GM23338 (cell line): ENCODE measurements around the gene IFNL2. TPM values are rescaled to one million over a fixed set of nuclear protein-coding genes. Genes with fewer than 3 reads are reported as not detected.

Experiments
- ATAC-seq: fragments of 200-7000 bp; cut with Tn5 transposase; 3 replicates; pipeline ENCODE4 v1.9.1; 2020
- DNase-seq: peaks from one replicate; pipeline ENCODE4 v3.0.0-alpha.2; 2015; ENCODE audit warnings: low spot score
- H2AFZ ChIP-seq: fragments of 200-600 bp; sonication (generic); 2 replicates; pipeline ENCODE4 v1.8.0; 2016; ENCODE audit warnings: antibody characterized with exemption, mild to moderate bottlenecking, moderate library complexity
- H3F3A ChIP-seq: fragments of 200-600 bp; sonication (generic); replicated peaks from 2 replicates; pipeline ENCODE4 v1.8.0; 2017; ENCODE audit warnings: antibody characterized with exemption, mixed run types, low read depth
- H3K27ac ChIP-seq: fragments of 200-600 bp; sonication (generic); 2 replicates; pipeline ENCODE4 v1.6.1; 2016; ENCODE audit warnings: low read depth
- H3K27me3 ChIP-seq: fragments of 200-600 bp; sonication (generic); 2 replicates; pipeline ENCODE4 v1.8.0; 2016; ENCODE audit warnings: mild to moderate bottlenecking, mixed run types, moderate library complexity; ENCODE audit not compliant: insufficient read depth
- H3K36me3 ChIP-seq: fragments of 200-600 bp; sonication (generic); 2 replicates; pipeline ENCODE4 v1.8.0; 2016; ENCODE audit warnings: mild to moderate bottlenecking; ENCODE audit not compliant: insufficient read depth
- H3K4me1 ChIP-seq: fragments of 200-600 bp; sonication (generic); 2 replicates; pipeline ENCODE4 v1.8.0; 2016; ENCODE audit warnings: mild to moderate bottlenecking, moderate library complexity; ENCODE audit not compliant: insufficient read depth
- H3K4me2 ChIP-seq: fragments of 200-600 bp; sonication (generic); 2 replicates; pipeline ENCODE4 v1.7.1; 2017; ENCODE audit warnings: mixed run types
- H3K4me3 ChIP-seq: fragments of 200-600 bp; sonication (generic); 2 replicates; pipeline ENCODE4 v1.6.1; 2016; ENCODE audit warnings: mixed run types
- H3K79me2 ChIP-seq: fragments of 200-600 bp; sonication (generic); replicated peaks from 2 replicates; pipeline ENCODE4 v1.8.0; 2017; ENCODE audit warnings: mild to moderate bottlenecking; ENCODE audit not compliant: insufficient read depth
- H3K9me2 ChIP-seq: fragments of 200-600 bp; sonication (generic); 2 replicates; pipeline ENCODE4 v1.8.0; 2017; ENCODE audit not compliant: insufficient read depth
- H4K20me1 ChIP-seq: fragments of 200-600 bp; sonication (generic); replicated peaks from 2 replicates; pipeline ENCODE4 v1.8.0; 2017; ENCODE audit warnings: mild to moderate bottlenecking; ENCODE audit not compliant: insufficient read depth
- H3K27ac Mint-ChIP-seq: 2 replicates; pipeline ENCODE4 v1.8.0; 2020; ENCODE audit warnings: inconsistent platforms, mild to moderate bottlenecking, moderate library complexity, mixed read lengths
- H3K27me3 Mint-ChIP-seq: 3 replicates; pipeline ENCODE4 v1.8.0; 2022; ENCODE audit warnings: low read depth, mild to moderate bottlenecking, moderate library complexity, mixed read lengths, inconsistent platforms; ENCODE audit not compliant: insufficient read depth, poor library complexity
- H3K36me3 Mint-ChIP-seq: 3 replicates; pipeline ENCODE4 v1.8.0; 2021; ENCODE audit warnings: low read depth, mild to moderate bottlenecking, inconsistent platforms, moderate library complexity, mixed read lengths
- H3K4me1 Mint-ChIP-seq: 3 replicates; pipeline ENCODE4 v1.8.0; 2020; ENCODE audit warnings: mild to moderate bottlenecking, inconsistent platforms, mixed read lengths
- H3K4me3 Mint-ChIP-seq: 3 replicates; pipeline ENCODE4 v1.8.0; 2021; ENCODE audit warnings: moderate library complexity, mild to moderate bottlenecking, inconsistent platforms, mixed read lengths
- H3K9me3 Mint-ChIP-seq: 3 replicates; pipeline ENCODE4 v1.8.0; 2020; ENCODE audit warnings: moderate library complexity, mild to moderate bottlenecking, inconsistent platforms, mixed read lengths
- CREB1 ChIP-seq: fragments of 250-450 bp; sonication (Bioruptor Pico); IDR thresholded peaks from 2 replicates; pipeline ENCODE4 v1.5.0; 2020; ENCODE audit warnings: low read depth, mild to moderate bottlenecking, moderate library complexity
- EZH2 ChIP-seq: fragments of 200-600 bp; sonication (generic); IDR thresholded peaks from one replicate; pipeline ENCODE4 v1.8.0; 2017; ENCODE audit warnings: antibody characterized with exemption, mild to moderate bottlenecking, low read depth; ENCODE audit not compliant: unreplicated experiment
- NANOG ChIP-seq: IDR thresholded peaks from 2 replicates; pipeline ENCODE4 v1.6.1; 2016; ENCODE audit warnings: antibody characterized with exemption, borderline replicate concordance
- POLR2AphosphoS5 ChIP-seq: IDR thresholded peaks from 2 replicates; pipeline ENCODE4 v1.6.1; 2016; ENCODE audit warnings: antibody characterized with exemption, low read depth
- STAT1 ChIP-seq: IDR thresholded peaks from one replicate; pipeline ENCODE4 v1.6.1; 2016; ENCODE audit warnings: antibody characterized with exemption; ENCODE audit not compliant: unreplicated experiment
- ZNF331 ChIP-seq: fragments of 250-450 bp; sonication (Bioruptor Pico); IDR thresholded peaks from 2 replicates; pipeline ENCODE4 v1.5.0; 2020; ENCODE audit warnings: low read depth, mild to moderate bottlenecking, moderate library complexity
- polyA plus RNA-seq: library from polyadenylated mRNA; unstranded; fragments of >200 nt; fragmentation: Nextera tagmentation; extraction: Ambion mirVana; gene quantifications from 2 replicates; pipeline ENCODE4 v1.2.1, GENCODE V29; 2016
- total RNA-seq: library from RNA; depleted of rRNA; stranded (reverse); fragments of >200 nt; shearing (Covaris generic); gene quantifications from 2 replicates; pipeline ENCODE4 v1.2.3, GENCODE V29; 2014
- TF ChIP-seq, protein P1 (sequence below): IDR thresholded peaks from 2 replicates; pipeline ENCODE4 v1.6.1; 2016; ENCODE audit warnings: antibody characterized with exemption
- TF ChIP-seq, protein P2 (sequence below): fragments of 250-450 bp; sonication (Bioruptor Pico); IDR thresholded peaks from 2 replicates; pipeline ENCODE4 v1.5.0; 2020; ENCODE audit warnings: mild to moderate bottlenecking, moderate library complexity

The IFNL2 gene
- total and polyA plus RNA-seq, 2 experiments from 2014 or later, result not detected

DNA sequence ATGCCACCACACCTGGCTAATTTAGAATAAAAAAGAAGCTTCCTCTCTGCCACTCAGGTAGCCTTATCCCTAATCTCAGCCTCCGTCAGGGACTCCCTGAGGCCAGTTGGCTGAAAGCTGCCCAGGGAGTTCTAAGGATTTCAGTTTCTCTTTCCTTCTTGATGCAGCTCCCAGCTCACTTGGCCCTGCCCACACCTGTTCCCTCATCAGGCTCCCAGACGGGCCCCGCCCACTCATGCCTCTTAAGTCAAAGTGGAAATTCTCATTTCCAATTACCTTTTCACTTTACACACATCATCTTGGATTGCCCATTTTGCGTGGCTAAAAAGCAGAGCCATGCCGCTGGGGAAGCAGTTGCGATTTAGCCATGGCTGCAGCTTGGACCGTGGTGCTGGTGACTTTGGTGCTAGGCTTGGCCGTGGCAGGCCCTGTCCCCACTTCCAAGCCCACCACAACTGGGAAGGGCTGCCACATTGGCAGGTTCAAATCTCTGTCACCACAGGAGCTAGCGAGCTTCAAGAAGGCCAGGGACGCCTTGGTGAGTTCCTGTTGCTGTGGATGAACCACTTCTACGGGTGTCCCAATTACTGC lies 28.0 kb downstream of the IFNL2 start, which contains the start of gene IFNL1:
Gene IFNL1, plus strand, starts transcription at position 353 of the 591 bp plus-strand sequence. Its CDS starts 15 bp downstream, at position 368.
- no peaks in the 10 kb centered on the region for H4K20me1 ChIP-seq
- no peaks in the 10 kb centered on the region for H3F3A ChIP-seq
- H3K27ac Mint-ChIP-seq, result no peak within 1 kb of the TSS
- peak; percentile 42 for DNase-seq
- no peak within 1 kb of the TSS for H3K4me2 ChIP-seq
- H2AFZ ChIP-seq, result no peak within 1 kb of the TSS
- no peak within 1 kb of the TSS for H3K27ac ChIP-seq
- peaks cover 9% of the 10 kb centered on the region for H3K27me3 Mint-ChIP-seq
- H3K4me3 Mint-ChIP-seq, result no peak within 1 kb of the TSS
- no peaks in the 10 kb centered on the region for H3K79me2 ChIP-seq
- H3K27me3 ChIP-seq, result no peaks in the 10 kb centered on the region
- H3K4me1 Mint-ChIP-seq, result peaks cover 3% of the 10 kb centered on the region; the same call in 2 of the 3 replicates
- no peaks in the 10 kb centered on the region for H3K36me3 Mint-ChIP-seq
- H3K36me3 ChIP-seq, result no peaks in the 10 kb centered on the region
- no peak within 1 kb of the TSS for H3K4me3 ChIP-seq
- no peaks in the 10 kb centered on the region for H3K9me2 ChIP-seq
- no peaks in the 10 kb centered on the region for H3K4me1 ChIP-seq
- TF ChIP-seq ZNF331 (CRISPR knock-in tag) (no peak), STAT1 (no peak), POLR2AphosphoS5 (no peak), NANOG (no peak), CREB1 (no peak), EZH2 (no peak)
- TF ChIP-seq, protein P1, sequence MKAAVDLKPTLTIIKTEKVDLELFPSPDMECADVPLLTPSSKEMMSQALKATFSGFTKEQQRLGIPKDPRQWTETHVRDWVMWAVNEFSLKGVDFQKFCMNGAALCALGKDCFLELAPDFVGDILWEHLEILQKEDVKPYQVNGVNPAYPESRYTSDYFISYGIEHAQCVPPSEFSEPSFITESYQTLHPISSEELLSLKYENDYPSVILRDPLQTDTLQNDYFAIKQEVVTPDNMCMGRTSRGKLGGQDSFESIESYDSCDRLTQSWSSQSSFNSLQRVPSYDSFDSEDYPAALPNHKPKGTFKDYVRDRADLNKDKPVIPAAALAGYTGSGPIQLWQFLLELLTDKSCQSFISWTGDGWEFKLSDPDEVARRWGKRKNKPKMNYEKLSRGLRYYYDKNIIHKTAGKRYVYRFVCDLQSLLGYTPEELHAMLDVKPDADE, result no peak
- TF ChIP-seq, protein P2, sequence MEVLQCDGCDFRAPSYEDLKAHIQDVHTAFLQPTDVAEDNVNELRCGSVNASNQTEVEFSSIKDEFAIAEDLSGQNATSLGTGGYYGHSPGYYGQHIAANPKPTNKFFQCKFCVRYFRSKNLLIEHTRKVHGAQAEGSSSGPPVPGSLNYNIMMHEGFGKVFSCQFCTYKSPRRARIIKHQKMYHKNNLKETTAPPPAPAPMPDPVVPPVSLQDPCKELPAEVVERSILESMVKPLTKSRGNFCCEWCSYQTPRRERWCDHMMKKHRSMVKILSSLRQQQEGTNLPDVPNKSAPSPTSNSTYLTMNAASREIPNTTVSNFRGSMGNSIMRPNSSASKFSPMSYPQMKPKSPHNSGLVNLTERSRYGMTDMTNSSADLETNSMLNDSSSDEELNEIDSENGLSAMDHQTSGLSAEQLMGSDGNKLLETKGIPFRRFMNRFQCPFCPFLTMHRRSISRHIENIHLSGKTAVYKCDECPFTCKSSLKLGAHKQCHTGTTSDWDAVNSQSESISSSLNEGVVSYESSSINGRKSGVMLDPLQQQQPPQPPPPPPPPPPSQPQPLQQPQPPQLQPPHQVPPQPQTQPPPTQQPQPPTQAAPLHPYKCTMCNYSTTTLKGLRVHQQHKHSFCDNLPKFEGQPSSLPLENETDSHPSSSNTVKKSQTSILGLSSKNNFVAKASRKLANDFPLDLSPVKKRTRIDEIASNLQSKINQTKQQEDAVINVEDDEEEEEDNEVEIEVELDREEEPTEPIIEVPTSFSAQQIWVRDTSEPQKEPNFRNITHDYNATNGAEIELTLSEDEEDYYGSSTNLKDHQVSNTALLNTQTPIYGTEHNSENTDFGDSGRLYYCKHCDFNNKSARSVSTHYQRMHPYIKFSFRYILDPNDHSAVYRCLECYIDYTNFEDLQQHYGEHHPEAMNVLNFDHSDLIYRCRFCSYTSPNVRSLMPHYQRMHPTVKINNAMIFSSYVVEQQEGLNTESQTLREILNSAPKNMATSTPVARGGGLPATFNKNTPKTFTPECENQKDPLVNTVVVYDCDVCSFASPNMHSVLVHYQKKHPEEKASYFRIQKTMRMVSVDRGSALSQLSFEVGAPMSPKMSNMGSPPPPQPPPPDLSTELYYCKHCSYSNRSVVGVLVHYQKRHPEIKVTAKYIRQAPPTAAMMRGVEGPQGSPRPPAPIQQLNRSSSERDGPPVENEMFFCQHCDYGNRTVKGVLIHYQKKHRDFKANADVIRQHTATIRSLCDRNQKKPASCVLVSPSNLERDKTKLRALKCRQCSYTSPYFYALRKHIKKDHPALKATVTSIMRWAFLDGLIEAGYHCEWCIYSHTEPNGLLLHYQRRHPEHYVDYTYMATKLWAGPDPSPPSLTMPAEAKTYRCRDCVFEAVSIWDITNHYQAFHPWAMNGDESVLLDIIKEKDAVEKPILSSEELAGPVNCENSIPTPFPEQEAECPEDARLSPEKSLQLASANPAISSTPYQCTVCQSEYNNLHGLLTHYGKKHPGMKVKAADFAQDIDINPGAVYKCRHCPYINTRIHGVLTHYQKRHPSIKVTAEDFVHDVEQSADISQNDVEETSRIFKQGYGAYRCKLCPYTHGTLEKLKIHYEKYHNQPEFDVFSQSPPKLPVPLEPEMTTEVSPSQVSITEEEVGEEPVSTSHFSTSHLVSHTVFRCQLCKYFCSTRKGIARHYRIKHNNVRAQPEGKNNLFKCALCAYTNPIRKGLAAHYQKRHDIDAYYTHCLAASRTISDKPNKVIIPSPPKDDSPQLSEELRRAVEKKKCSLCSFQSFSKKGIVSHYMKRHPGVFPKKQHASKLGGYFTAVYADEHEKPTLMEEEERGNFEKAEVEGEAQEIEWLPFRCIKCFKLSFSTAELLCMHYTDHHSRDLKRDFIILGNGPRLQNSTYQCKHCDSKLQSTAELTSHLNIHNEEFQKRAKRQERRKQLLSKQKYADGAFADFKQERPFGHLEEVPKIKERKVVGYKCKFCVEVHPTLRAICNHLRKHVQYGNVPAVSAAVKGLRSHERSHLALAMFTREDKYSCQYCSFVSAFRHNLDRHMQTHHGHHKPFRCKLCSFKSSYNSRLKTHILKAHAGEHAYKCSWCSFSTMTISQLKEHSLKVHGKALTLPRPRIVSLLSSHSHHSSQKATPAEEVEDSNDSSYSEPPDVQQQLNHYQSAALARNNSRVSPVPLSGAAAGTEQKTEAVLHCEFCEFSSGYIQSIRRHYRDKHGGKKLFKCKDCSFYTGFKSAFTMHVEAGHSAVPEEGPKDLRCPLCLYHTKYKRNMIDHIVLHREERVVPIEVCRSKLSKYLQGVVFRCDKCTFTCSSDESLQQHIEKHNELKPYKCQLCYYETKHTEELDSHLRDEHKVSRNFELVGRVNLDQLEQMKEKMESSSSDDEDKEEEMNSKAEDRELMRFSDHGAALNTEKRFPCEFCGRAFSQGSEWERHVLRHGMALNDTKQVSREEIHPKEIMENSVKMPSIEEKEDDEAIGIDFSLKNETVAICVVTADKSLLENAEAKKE (CRISPR knock-in tag), result no peak
- peak; percentile 54 for ATAC-seq
- H3K9me3 Mint-ChIP-seq, result no peaks in the 10 kb centered on the region
